Progenitor cell of endocrine pancreas (in vitro differentiated cells): ENCODE results near the gene TAS2R60. TPM values are rescaled to one million over a fixed set of nuclear protein-coding genes. Genes with fewer than 3 reads are reported as not detected.
A peak's percentile ranks its signal among the peaks of the same experiment; 100 is the strongest.
"Not testable (repeated sequence)": the region's sequence is repeated elsewhere in the genome, so short reads cannot be mapped to it uniquely, and the experiment has no call there.

Source experiments
- DNase-seq: peaks from one replicate; pipeline ENCODE4 v3.0.0; 2021; ENCODE audit warnings: low spot score; ENCODE audit not compliant: unreplicated experiment
- H3K27ac Mint-ChIP-seq: 2 replicates; pipeline ENCODE4 v1.8.0; 2021; ENCODE audit warnings: mild to moderate bottlenecking, moderate library complexity, mixed read lengths
- H3K27me3 Mint-ChIP-seq: 2 replicates; pipeline ENCODE4 v1.8.0; 2021; ENCODE audit warnings: mixed read lengths
- H3K36me3 Mint-ChIP-seq: 2 replicates; pipeline ENCODE4 v1.8.0; 2022; ENCODE audit warnings: mixed read lengths; ENCODE audit not compliant: insufficient read depth
- H3K4me1 Mint-ChIP-seq: 2 replicates; pipeline ENCODE4 v1.8.0; 2021; ENCODE audit warnings: low read depth, mixed read lengths
- H3K4me3 Mint-ChIP-seq: 2 replicates; pipeline ENCODE4 v1.8.0; 2021; ENCODE audit warnings: low read depth, mild to moderate bottlenecking, moderate library complexity, mixed read lengths
- H3K9me3 Mint-ChIP-seq: 2 replicates; pipeline ENCODE4 v1.8.0; 2021; ENCODE audit warnings: low read depth, mixed read lengths
- total RNA-seq: library from RNA; stranded (reverse); gene quantifications from 2 replicates; pipeline ENCODE4 v1.2.1, GENCODE V29; 2021
- TF ChIP-seq, protein P1 (sequence below): fragments of 200-600 bp; sonication (generic); IDR thresholded peaks from one replicate; pipeline ENCODE4 v1.5.0; 2021; ENCODE audit warnings: antibody characterized with exemption, mild to moderate bottlenecking; ENCODE audit not compliant: unreplicated experiment

Gene TAS2R60
- total RNA-seq, 1 donor from 2014 or later: not detected

DNA sequence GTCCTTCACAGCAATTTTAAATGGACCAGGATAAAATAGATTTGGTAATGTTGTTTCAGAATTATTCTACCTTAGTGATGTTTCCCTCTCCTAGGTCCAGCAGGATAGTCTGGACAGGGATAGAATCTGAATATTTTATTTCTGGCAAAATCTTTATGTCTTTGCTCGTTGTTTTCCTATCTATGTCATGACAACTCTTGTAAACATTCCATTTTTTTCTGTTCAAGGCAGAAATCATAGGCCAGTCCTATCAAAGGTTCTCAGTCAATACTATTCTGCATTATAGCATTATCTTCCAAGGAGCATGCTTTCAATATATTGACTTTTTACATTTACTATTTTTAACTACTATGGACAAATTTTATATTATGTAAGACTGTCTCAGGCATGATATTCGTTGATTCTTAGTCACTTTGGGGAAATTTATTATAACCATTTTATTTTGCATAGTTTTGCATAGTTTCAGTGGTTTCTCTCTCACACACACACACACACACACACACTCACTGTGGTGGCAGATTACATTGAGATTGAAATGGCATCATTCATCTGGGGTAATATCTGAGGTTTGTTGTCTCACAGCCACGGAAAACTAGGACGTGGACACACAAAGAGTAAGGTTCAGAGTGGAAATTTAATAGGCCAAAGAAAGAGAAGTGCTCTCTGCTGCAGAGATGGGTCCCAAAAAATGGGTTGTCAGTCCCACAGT, 17.2 kb downstream of the TAS2R60 start:
- H3K27ac Mint-ChIP-seq: no peak overlapping the region
- H3K36me3 Mint-ChIP-seq: no peaks in the 10 kb centered on the region
- H3K4me1 Mint-ChIP-seq: no peaks in the 10 kb centered on the region
- peaks cover 3% of the 10 kb centered on the region for H3K9me3 Mint-ChIP-seq
- TF ChIP-seq, protein P1, sequence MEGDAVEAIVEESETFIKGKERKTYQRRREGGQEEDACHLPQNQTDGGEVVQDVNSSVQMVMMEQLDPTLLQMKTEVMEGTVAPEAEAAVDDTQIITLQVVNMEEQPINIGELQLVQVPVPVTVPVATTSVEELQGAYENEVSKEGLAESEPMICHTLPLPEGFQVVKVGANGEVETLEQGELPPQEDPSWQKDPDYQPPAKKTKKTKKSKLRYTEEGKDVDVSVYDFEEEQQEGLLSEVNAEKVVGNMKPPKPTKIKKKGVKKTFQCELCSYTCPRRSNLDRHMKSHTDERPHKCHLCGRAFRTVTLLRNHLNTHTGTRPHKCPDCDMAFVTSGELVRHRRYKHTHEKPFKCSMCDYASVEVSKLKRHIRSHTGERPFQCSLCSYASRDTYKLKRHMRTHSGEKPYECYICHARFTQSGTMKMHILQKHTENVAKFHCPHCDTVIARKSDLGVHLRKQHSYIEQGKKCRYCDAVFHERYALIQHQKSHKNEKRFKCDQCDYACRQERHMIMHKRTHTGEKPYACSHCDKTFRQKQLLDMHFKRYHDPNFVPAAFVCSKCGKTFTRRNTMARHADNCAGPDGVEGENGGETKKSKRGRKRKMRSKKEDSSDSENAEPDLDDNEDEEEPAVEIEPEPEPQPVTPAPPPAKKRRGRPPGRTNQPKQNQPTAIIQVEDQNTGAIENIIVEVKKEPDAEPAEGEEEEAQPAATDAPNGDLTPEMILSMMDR: no peak
- H3K27me3 Mint-ChIP-seq: no peaks in the 10 kb centered on the region
- no peak for DNase-seq
- H3K4me3 Mint-ChIP-seq: no peak overlapping the region

DNA sequence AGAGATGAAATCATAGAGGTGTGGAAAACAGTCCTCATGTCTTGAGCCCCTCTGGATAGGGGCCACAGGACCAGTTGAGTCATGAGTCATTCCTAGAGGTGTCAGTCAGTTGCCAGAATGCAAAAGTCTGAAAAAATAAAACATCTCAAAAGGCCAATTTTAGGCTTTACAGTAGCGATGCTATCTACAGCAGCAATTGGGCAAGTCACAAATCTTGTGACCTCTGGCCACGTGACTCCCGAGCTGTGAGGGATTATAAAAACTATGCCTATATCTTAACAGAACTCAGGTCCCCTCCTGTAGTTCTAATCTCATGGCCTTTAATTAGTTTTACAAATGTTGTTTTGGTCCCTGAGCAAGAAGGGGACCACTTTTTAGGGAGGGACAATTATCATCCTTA, 18.8 kb downstream of the TAS2R60 start:
- DNase-seq: no peak
- Mint-ChIP-seq H3K27me3 (no peaks in the 10 kb centered on the region), H3K4me3 (no peak overlapping the region), H3K27ac (no peak overlapping the region), H3K4me1 (no peaks in the 10 kb centered on the region), H3K9me3 (peaks cover 3% of the 10 kb centered on the region), H3K36me3 (no peaks in the 10 kb centered on the region)
- TF ChIP-seq, protein P1: no peak

DNA sequence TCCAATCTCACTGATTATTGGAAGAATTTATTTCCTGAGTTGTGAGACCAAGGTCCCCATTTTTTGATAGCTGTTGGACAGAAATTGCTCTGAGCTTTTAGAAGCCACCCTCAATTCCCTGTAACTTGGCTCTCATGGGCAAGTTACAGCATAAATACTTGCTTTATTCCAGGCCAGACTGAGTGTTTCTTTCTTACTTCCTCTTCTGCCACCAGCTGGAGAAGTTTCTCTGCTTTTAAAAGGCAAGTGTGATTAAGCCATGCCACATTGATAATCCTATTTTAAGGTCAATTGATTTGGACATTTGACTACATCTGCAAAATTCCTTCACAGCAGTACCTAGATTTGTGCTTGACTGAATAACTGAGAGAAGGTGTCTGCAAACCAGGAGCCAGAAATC, 20.3 kb downstream of the TAS2R60 start:
- no peaks in the 10 kb centered on the region for H3K4me1 Mint-ChIP-seq
- H3K27ac Mint-ChIP-seq: no peak overlapping the region
- TF ChIP-seq, protein P1: no peak
- no peaks in the 10 kb centered on the region for H3K27me3 Mint-ChIP-seq
- H3K36me3 Mint-ChIP-seq: no peaks in the 10 kb centered on the region
- no peak overlapping the region for H3K4me3 Mint-ChIP-seq
- H3K9me3 Mint-ChIP-seq: peaks cover 3% of the 10 kb centered on the region
- DNase-seq: no peak

DNA sequence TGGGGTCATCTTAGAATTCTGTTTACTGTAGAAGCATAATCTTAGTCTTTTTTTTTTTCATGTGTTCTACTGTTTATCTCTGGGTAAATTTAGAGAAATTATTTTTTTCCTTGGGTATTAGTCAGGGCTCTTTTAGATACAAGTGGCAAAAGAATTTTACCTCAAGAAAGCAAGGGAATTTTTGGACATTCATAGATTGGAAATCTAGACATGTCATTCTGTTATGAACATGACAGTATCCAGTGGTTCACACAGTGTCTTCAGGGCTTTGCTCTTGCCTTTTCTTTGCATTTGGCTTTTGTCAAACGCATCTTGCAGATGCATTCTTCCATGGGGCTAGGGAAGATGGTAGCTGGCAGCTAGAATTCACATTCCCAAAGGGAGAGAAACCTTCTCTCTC, 20.7 kb downstream of the TAS2R60 start:
- H3K4me3 Mint-ChIP-seq: no peak overlapping the region
- no peaks in the 10 kb centered on the region for H3K4me1 Mint-ChIP-seq
- H3K9me3 Mint-ChIP-seq: peaks cover 3% of the 10 kb centered on the region
- TF ChIP-seq, protein P1: no peak
- no peak for DNase-seq
- no peaks in the 10 kb centered on the region for H3K36me3 Mint-ChIP-seq
- no peak overlapping the region for H3K27ac Mint-ChIP-seq
- H3K27me3 Mint-ChIP-seq: no peaks in the 10 kb centered on the region

DNA sequence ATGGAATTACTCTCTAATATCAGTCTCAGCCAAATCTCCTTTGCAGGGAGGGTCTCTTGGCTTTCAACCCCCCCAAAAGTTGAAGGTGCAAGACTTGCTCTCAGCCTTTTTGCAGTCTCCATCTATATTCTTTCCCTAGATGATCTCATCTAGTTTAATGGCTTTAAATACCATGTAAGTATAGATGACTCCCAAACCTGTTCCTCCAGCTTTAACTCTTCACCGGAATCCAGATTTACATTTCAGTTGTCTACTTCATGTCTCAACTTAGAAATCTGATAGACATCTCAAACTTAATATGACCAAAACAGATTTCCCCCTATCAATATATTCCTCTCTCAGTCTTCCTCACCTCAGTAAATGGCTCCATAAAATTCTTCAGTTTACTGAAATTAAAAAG, 24.5 kb downstream of the TAS2R60 start:
- no peak overlapping the region for H3K27ac Mint-ChIP-seq
- no peak for DNase-seq

DNA sequence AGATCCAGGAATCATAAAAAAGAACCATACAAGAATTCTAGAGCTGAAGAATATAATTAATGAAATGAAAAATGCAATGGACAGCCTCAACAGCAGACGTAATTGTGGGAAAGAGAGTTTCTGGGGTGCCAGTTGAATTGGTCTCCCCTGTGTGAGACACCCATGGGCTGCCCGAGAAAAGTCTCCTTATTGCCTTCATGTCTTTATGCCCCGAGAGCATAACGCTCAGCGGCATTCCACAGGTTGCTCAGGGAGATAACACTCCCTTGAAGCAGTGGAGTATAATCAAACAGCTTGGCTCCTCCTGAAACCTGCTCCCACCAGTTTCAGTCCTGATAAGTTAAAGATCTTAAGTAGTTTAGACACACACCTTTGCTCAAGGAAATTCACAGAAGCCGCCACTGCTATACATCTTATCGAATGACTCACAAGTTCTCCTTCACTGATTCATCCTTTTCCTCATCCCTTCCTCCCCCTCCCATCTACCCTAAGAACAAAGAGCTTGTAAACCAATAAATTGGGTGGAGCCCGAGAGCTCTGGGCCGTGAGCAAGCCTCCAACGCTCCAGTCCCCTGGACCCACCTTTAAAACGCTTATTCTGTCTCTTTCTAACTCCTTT, 28.9 kb downstream of the TAS2R60 start:
- not testable (repeated sequence) for H3K4me3 Mint-ChIP-seq, H3K36me3 Mint-ChIP-seq, DNase-seq, H3K4me1 Mint-ChIP-seq, H3K27me3 Mint-ChIP-seq
- Mint-ChIP-seq H3K9me3 (peaks cover 13% of the 10 kb centered on the region), H3K27ac (peak overlapping the region; percentile 34)

More for the DNA sequence above, 24.5 kb downstream of the TAS2R60 start:
- TF ChIP-seq, protein P1: no peak
- no peaks in the 10 kb centered on the region for H3K36me3 Mint-ChIP-seq
- no peaks in the 10 kb centered on the region for H3K27me3 Mint-ChIP-seq
- H3K9me3 Mint-ChIP-seq: peaks cover 12% of the 10 kb centered on the region
- no peak overlapping the region for H3K4me3 Mint-ChIP-seq
- peaks cover 4% of the 10 kb centered on the region for H3K4me1 Mint-ChIP-seq
